Vagina (tissue), 2 donors: Measurements from ENCODE around the gene AK9. TPM values are rescaled to one million over a fixed set of nuclear protein-coding genes. Genes with fewer than 3 reads are reported as not detected.

Source experiments
- DNase-seq, 2 donors: peaks; one replicate each; pipeline ENCODE4 v3.0.0-alpha.2; 2017; ENCODE audit errors: extremely low spot score in 2 of 2
- H3K27ac ChIP-seq: fragments of 200-600 bp; sonication (generic); one replicate; pipeline ENCODE4 v1.5.1; 2019
- H3K27me3 ChIP-seq: fragments of 200-600 bp; sonication (generic); one replicate; pipeline ENCODE4 v1.5.1; 2019
- H3K36me3 ChIP-seq, 2 donors: fragments of 200-600 bp; sonication (generic); one replicate each; pipeline ENCODE4 v1.5.1; 2017 to 2019
- H3K4me1 ChIP-seq: fragments of 200-600 bp; sonication (generic); one replicate; pipeline ENCODE4 v1.5.1; 2019
- H3K4me3 ChIP-seq, 2 donors: fragments of 200-600 bp; sonication (generic); 1 replicate in 1 of 2; 2 replicates in 1 of 2; pipeline ENCODE4 v1.5.1; 2016 to 2019
- H3K9me3 ChIP-seq: fragments of 200-600 bp; sonication (generic); one replicate; pipeline ENCODE4 v1.5.1; 2019
- CTCF ChIP-seq, 3 experiments: fragments of 450-650 bp in 2 of 3; fragments of 200-600 bp in 1 of 3; sonication (generic) in 1 of 3; IDR thresholded peaks; one replicate each; pipeline ENCODE4 v1.5.1; 2017 to 2019; ENCODE audit warnings: antibody characterized with exemption in 3 of 3, mild to moderate bottlenecking in 2 of 3, moderate library complexity in 2 of 3
- POLR2A ChIP-seq, 2 donors: fragments of 450-650 bp; IDR thresholded peaks; one replicate each; pipeline ENCODE4 v1.6.1; 2017; ENCODE audit warnings: antibody characterized with exemption in 2 of 2, mild to moderate bottlenecking in 2 of 2, moderate library complexity in 2 of 2
- POLR2AphosphoS5 ChIP-seq, 2 donors: sonication (generic); formaldehyde crosslinking; IDR thresholded peaks; one replicate each; pipeline ENCODE4 v1.9.0; 2017; ENCODE audit warnings: antibody characterized with exemption in 2 of 2, mild to moderate bottlenecking in 2 of 2, low read depth in 1 of 2; ENCODE audit not compliant: insufficient read depth in 1 of 2
- intact Hi-C: fragments of 100-400 bp; cut with DNase I; formaldehyde crosslinking; loops from one replicate; pipeline ENCODE4 v1.15.1; 2023
- total RNA-seq: library from RNA; depleted of rRNA; stranded (reverse); fragments of >200 nt; gene quantifications from one replicate; pipeline ENCODE4 v1.2.3, GENCODE V29; 2016

AK9 gene
- total RNA-seq, 1 donor from 2014 or later = 8.1 TPM

GRCh38 chr6:109701774-109702173 is 10.8 kb upstream of the AK9 start:
- no peak overlapping the region for H3K27ac ChIP-seq
- H3K4me3 ChIP-seq = no peak overlapping the region
- H3K4me1 ChIP-seq = no peaks in the 10 kb centered on the region
- H3K36me3 ChIP-seq = no peaks in the 10 kb centered on the region
- intact Hi-C loops = no loop called here
- no peak for TF ChIP-seq POLR2A (IDR thresholded peaks at IDR 0.05)
- no peak for TF ChIP-seq POLR2AphosphoS5 (IDR thresholded peaks at IDR 0.05; ENCODE audit: insufficient read depth in 1 of 2, low read depth in 1 of 2)
- no peak for TF ChIP-seq CTCF (IDR thresholded peaks at IDR 0.05)
- DNase-seq = no peak
- no peaks in the 10 kb centered on the region for H3K27me3 ChIP-seq
- H3K9me3 ChIP-seq = no peaks in the 10 kb centered on the region

GRCh38 chr6:109701221-109701620 is 10.2 kb upstream of the AK9 start:
- Histone ChIP-seq H3K36me3 (no peaks in the 10 kb centered on the region), H3K27me3 (no peaks in the 10 kb centered on the region), H3K9me3 (no peaks in the 10 kb centered on the region), H3K4me3 (no peak overlapping the region), H3K27ac (no peak overlapping the region), H3K4me1 (no peaks in the 10 kb centered on the region)
- TF ChIP-seq POLR2AphosphoS5 (IDR thresholded peaks at IDR 0.05; ENCODE audit: insufficient read depth in 1 of 2, low read depth in 1 of 2) (no peak), POLR2A (IDR thresholded peaks at IDR 0.05) (no peak), CTCF (IDR thresholded peaks at IDR 0.05) (no peak)
- no peak for DNase-seq
- intact Hi-C loops = no loop called here

GRCh38 chr6:109696355-109696754 is 5.4 kb upstream of the AK9 start:
- no peaks in the 10 kb centered on the region for H3K9me3 ChIP-seq
- TF ChIP-seq CTCF (IDR thresholded peaks at IDR 0.05) = no peak
- TF ChIP-seq POLR2A (IDR thresholded peaks at IDR 0.05) = no peak
- no peak for TF ChIP-seq POLR2AphosphoS5 (IDR thresholded peaks at IDR 0.05; ENCODE audit: insufficient read depth in 1 of 2, low read depth in 1 of 2)
- H3K27me3 ChIP-seq = no peaks in the 10 kb centered on the region
- H3K36me3 ChIP-seq = no peaks in the 10 kb centered on the region
- no peak for DNase-seq
- intact Hi-C loops = no loop called here
- H3K27ac ChIP-seq = no peak overlapping the region
- H3K4me1 ChIP-seq = peaks cover 15% of the 10 kb centered on the region
- no peak overlapping the region for H3K4me3 ChIP-seq

GRCh38 chr6:109695468-109695867 is 4.5 kb upstream of the AK9 start:
- TF ChIP-seq POLR2AphosphoS5 (IDR thresholded peaks at IDR 0.05; ENCODE audit: insufficient read depth in 1 of 2, low read depth in 1 of 2) = no peak
- TF ChIP-seq POLR2A (IDR thresholded peaks at IDR 0.05) = no peak
- no peak for TF ChIP-seq CTCF (IDR thresholded peaks at IDR 0.05)
- Histone ChIP-seq H3K4me1 (peaks cover 18% of the 10 kb centered on the region), H3K9me3 (no peaks in the 10 kb centered on the region), H3K27ac (no peak overlapping the region), H3K36me3 (no peaks in the 10 kb centered on the region), H3K4me3 (no peak overlapping the region), H3K27me3 (no peaks in the 10 kb centered on the region)
- DNase-seq = no peak
- intact Hi-C loops = no loop called here

GRCh38 chr6:109693111-109693510 is 2.1 kb upstream of the AK9 start:
- no peaks in the 10 kb centered on the region for H3K36me3 ChIP-seq
- H3K4me1 ChIP-seq = peaks cover 26% of the 10 kb centered on the region
- H3K9me3 ChIP-seq = no peaks in the 10 kb centered on the region
- intact Hi-C loops = no loop called here
- no peak for TF ChIP-seq CTCF (IDR thresholded peaks at IDR 0.05)
- no peak for TF ChIP-seq POLR2A (IDR thresholded peaks at IDR 0.05)
- TF ChIP-seq POLR2AphosphoS5 (IDR thresholded peaks at IDR 0.05; ENCODE audit: insufficient read depth in 1 of 2, low read depth in 1 of 2) = no peak
- H3K27me3 ChIP-seq = no peaks in the 10 kb centered on the region
- no peak overlapping the region for H3K27ac ChIP-seq
- DNase-seq = no peak
- no peak overlapping the region for H3K4me3 ChIP-seq
